GM19467 (cell line): ENCODE data around the gene VRK1.

Source experiments
- ATAC-seq: cut with Tn5 transposase; IDR thresholded peaks from one replicate; pipeline ENCODE4 v1.9.1; 2021; ENCODE audit warnings: mild to moderate bottlenecking, moderate library complexity; ENCODE audit not compliant: unreplicated experiment

VRK1 gene

GRCh38 chr14:96915478-96915877 lies 118.3 kb downstream of the VRK1 start:
- ATAC-seq = no peak

GRCh38 chr14:96916751-96917150 lies 119.6 kb downstream of the VRK1 start:
- ATAC-seq = no peak

- ATAC-seq = no peak
Measured at GRCh38 chr14:96917442-96917963, 120.3 kb downstream of the VRK1 start.

- ATAC-seq = no peak
Measured at GRCh38 chr14:96920023-96920422, 122.8 kb downstream of the VRK1 start.

GRCh38 chr14:96920820-96921219 lies 123.6 kb downstream of the VRK1 start:
- ATAC-seq = no peak

GRCh38 chr14:96922986-96923385 lies 125.8 kb downstream of the VRK1 start:
- ATAC-seq = no peak

GRCh38 chr14:96925422-96925821 lies 128.2 kb downstream of the VRK1 start:
- ATAC-seq = no peak

- ATAC-seq = no peak
Measured at GRCh38 chr14:96926001-96926400, 128.8 kb downstream of the VRK1 start.

GRCh38 chr14:96928779-96929380 lies 131.7 kb downstream of the VRK1 start:
- ATAC-seq = no peak

GRCh38 chr14:96929950-96930349 lies 132.8 kb downstream of the VRK1 start:
- no peak for ATAC-seq

- no peak for ATAC-seq
Measured at GRCh38 chr14:96930526-96930925, 133.3 kb downstream of the VRK1 start.
